ENCODE measurements around the gene CAVIN2.
"Not testable (repeated sequence)": the region's sequence is repeated elsewhere in the genome, so short reads cannot be mapped to it uniquely, and the experiment has no call there.

CAVIN2 gene

GRCh38 chr2:191797500-191797899 lies 49.4 kb downstream of the CAVIN2 start:
- DNase-seq, result no peak

DNA sequence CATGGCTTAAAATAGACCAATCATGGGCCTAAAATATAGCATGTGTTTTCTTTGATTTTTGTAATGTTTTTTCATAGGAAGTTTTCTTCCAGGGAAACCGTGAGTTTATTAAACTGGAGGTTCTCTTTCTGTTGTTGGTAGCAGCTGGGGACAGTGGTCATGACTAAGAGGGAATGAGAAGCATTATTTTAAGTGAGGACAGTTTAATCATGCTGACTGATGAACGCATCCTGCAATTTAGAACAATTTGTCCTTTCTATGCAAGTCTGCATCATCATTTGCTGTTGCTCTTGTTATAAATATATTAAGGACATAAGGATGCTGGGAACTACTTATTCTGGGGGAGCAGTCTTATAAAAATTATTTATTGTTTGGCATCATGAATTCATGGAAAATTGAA lies 51.2 kb downstream of the CAVIN2 start:
- no peak for DNase-seq

GRCh38 chr2:191791953-191792560 lies 54.8 kb downstream of the CAVIN2 start:
- DNase-seq, result no peak

- no peak for DNase-seq
These were observed 56.2 kb downstream of the CAVIN2 start for GRCh38 chr2:191790737-191791136.

DNA sequence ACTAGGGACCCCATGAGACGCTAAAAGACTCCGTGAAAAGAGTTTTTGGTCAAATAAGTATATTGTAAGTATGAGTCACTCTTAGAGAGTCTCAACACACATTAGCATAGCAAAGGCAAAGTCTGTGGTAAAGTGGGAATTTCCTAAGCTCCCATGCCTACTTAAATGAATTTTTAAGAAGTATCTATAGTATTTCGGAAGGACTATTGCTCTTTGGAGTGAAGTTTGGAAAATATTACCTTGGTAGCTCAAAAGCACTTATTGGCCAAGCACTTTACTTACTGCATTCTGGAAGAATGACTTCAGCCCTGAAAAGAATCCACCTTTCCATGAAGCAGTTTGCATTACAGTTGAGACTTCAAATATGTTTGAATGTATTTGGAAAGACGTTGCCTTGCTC lies 57.1 kb downstream of the CAVIN2 start:
- DNase-seq, result no peak

DNA sequence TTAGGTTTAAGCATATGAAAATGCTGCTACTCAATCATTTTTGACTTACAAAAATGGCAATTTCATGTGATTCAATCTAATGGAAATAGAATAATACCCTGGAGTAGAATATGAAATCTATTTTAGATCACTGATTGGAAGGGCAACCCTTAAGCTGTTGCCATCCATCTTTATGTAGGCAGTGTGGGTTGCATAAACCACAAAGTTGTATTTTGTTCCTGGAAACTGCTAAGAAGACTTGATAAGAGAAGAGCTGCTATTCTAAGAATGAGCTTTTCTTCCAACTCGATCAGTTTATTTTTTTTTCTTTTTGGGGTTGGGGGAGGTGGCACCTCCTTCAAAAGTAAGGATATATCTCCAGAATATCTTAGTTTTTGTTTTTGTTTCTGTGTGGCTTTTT lies 60.2 kb downstream of the CAVIN2 start:
- no peak for DNase-seq

DNA sequence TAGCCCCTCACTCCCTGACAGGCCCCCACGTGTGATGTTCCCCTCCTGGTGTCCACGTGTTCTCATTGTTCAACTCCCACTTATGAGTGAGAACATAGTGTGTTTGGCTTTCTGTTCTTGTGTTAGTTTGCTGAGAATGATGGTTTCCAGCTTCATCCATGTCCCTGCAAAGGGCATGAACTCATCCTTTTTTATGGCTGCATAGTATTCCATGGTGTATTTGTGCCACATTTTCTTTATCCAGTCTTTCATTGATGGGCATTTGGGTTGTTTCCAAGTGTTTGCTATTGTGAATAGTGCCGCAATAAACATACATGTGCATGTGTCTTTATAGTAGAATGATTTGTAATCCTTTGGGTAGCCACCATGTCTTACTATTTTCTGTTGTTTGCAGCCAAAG lies 61.2 kb downstream of the CAVIN2 start:
- DNase-seq, result not testable (repeated sequence)

All from AML-193 (cell line).